Measurements from ENCODE around the gene UTP11.

UTP11 gene

DNA sequence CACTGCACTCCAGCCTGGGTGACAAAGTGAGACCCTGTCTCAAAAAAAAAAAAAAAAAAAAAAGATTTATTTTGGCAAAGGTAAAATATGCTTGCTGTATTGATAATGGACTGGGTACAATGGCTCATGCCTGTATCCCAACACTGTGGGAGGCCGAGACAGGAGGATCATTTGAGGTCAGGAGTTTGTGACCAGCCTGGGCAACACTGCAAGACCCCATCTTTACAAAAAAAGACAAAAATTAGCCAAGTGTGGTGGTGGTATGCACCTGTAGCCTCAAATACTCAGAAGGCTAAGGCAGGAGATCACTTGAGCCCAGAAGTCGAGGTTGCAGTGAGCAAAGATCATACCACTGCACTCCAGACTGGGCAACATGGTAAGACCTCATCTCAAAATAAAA is 29.0 kb upstream of the UTP11 start:
- TF ChIP-seq, protein P1, sequence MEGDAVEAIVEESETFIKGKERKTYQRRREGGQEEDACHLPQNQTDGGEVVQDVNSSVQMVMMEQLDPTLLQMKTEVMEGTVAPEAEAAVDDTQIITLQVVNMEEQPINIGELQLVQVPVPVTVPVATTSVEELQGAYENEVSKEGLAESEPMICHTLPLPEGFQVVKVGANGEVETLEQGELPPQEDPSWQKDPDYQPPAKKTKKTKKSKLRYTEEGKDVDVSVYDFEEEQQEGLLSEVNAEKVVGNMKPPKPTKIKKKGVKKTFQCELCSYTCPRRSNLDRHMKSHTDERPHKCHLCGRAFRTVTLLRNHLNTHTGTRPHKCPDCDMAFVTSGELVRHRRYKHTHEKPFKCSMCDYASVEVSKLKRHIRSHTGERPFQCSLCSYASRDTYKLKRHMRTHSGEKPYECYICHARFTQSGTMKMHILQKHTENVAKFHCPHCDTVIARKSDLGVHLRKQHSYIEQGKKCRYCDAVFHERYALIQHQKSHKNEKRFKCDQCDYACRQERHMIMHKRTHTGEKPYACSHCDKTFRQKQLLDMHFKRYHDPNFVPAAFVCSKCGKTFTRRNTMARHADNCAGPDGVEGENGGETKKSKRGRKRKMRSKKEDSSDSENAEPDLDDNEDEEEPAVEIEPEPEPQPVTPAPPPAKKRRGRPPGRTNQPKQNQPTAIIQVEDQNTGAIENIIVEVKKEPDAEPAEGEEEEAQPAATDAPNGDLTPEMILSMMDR (IDR thresholded peaks at IDR 0.05; ENCODE audit: low read depth, low read length): no peak

DNA sequence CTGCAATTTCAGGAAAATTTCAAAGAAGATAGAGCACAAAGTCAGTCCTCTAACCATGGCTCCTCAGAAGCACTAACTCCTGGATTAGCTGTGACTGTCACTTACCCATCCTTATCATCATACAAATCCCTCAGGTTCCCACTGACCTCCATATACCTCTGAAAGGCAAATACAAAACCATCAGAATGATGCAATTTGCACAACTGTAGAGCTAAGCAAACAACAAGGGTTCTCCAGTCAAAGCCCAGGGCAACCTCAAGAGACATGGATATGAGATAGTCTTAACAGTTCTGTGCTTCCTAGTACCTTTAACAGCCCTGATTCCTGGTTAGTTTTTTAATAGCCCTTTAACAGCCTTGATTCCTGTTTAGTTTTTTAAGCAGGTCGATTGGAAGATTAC is 24.9 kb upstream of the UTP11 start:
- H3K27ac ChIP-seq: no peak overlapping the region
- no peaks in the 10 kb centered on the region for H3K9me3 ChIP-seq (ENCODE audit: severe bottlenecking)
- no peak for DNase-seq
- peaks cover 56% of the 10 kb centered on the region for H3K36me3 ChIP-seq
- no peak overlapping the region for H3K4me3 ChIP-seq (ENCODE audit: low read depth, low read length)
- no peaks in the 10 kb centered on the region for H3K27me3 ChIP-seq (ENCODE audit: insufficient read depth, low read depth, severe bottlenecking)
- TF ChIP-seq, protein P1 (IDR thresholded peaks at IDR 0.05; ENCODE audit: low read depth, low read length): no peak

More for the DNA sequence above, 29.0 kb upstream of the UTP11 start:
- no peaks in the 10 kb centered on the region for H3K9me3 ChIP-seq (ENCODE audit: severe bottlenecking)
- peaks cover 90% of the 10 kb centered on the region for H3K36me3 ChIP-seq
- no peak overlapping the region for H3K4me3 ChIP-seq (ENCODE audit: low read depth, low read length)
- no peaks in the 10 kb centered on the region for H3K27me3 ChIP-seq (ENCODE audit: insufficient read depth, low read depth, severe bottlenecking)
- H3K27ac ChIP-seq: no peak overlapping the region
- no peak for DNase-seq

DNA sequence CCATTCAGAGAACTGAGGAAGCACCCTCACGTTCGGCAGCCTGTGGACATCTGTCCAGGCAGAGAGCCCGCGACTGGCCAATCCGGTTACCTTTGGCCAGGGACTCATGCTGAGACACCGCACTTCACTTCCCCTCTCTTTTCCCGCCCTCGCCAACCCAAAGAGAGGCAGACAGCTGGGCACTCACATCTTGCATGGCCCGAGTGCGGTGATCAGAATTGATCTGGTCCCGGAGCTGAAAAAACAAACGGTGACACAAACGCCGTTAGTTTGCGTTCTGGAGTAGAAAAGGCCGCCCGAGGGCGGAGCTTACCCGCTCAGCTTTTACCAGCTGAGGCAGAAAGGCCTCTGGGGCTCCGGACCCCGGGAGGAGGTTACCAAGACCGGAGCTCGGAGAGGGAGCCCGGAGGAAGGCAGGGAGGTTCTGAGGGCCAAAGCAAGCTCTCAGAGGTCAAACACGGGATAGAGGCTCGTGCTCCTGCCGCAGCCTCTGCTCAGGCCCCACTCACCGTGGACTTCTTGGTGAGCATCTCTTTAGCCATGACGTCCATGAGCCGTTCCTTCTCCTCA is 23.1 kb upstream of the UTP11 start:
- peak; percentile 56 for DNase-seq
- Histone ChIP-seq H3K4me3 (ENCODE audit: low read depth, low read length) (peak overlapping the region; percentile 71), H3K36me3 (peaks cover 40% of the 10 kb centered on the region), H3K27ac (peak overlapping the region; percentile 91), H3K27me3 (ENCODE audit: insufficient read depth, low read depth, severe bottlenecking) (no peaks in the 10 kb centered on the region), H3K9me3 (ENCODE audit: severe bottlenecking) (no peaks in the 10 kb centered on the region)
- TF ChIP-seq, protein P1 (IDR thresholded peaks at IDR 0.05; ENCODE audit: low read depth, low read length): no peak

DNA sequence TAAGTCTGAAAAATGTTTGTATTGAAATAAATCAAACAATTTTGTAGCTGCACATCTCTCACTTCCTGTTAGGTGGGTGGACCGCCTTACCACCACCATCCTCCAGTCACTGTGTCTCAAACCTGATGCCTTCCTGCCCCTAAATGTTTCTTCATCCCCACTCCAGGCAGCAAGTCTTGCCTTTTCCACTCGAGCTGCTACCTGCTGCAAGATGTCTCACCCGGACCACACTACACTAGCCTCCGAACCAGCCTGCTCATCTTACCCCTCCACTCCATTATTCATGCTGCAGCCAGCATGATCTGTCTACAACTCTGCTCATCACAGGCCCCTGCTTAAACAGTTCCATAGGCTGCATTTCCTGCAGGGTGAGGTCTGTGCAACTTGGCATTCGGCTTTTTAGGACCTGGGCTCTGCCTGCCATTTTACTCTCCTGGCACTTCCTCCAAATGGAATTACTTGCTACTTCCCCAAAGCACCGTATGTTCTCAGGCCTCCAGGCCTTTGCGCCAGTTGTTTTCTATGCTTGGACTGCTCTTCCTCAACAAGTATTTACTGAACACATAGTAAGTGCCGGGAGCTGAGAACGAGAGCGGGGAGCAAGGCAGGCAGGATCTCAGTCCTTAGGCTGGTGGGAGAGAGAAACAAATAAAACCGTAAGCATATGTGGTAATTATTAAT is 17.5 kb upstream of the UTP11 start:
- DNase-seq: no peak
- H3K4me3 ChIP-seq (ENCODE audit: low read depth, low read length): no peak overlapping the region
- TF ChIP-seq, protein P1 (IDR thresholded peaks at IDR 0.05; ENCODE audit: low read depth, low read length): no peak
- H3K27ac ChIP-seq: no peak overlapping the region
- H3K9me3 ChIP-seq (ENCODE audit: severe bottlenecking): no peaks in the 10 kb centered on the region
- no peaks in the 10 kb centered on the region for H3K27me3 ChIP-seq (ENCODE audit: insufficient read depth, low read depth, severe bottlenecking)
- no peaks in the 10 kb centered on the region; the same call in 1 of the 2 replicates for H3K36me3 ChIP-seq

DNA sequence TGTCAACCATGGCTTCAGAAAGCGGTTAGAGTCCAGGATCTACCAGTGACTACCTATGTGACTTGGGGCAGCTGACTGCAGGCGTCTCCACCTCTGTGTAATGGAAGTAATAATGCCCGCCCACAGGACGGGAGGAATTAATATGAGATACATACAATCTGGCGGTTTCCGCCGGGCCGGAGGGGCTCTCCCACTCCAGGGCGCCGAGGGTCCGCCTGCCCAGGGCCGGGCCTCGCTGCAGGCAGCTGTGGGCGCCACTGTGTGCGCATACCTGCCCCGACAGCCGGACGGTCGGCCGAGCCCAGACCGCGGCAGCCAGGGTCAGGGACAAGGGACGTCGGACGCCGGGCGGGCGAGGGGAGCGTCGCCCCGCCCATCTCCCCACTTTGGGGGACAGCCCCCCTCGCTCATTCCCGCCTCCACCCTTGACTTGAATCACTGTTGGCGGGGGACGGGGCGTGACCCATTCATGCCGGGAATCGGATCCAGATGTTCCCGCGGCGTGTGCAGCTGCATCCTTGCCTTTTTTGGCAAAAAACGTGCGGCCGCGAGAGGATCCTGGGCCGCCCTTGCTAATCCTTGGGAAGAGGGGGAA is 16.7 kb upstream of the UTP11 start:
- no peaks in the 10 kb centered on the region; the same call in 1 of the 2 replicates for H3K36me3 ChIP-seq
- no peak for DNase-seq
- no peak overlapping the region for H3K4me3 ChIP-seq (ENCODE audit: low read depth, low read length)
- no peak overlapping the region for H3K27ac ChIP-seq
- H3K9me3 ChIP-seq (ENCODE audit: severe bottlenecking): no peaks in the 10 kb centered on the region
- no peaks in the 10 kb centered on the region for H3K27me3 ChIP-seq (ENCODE audit: insufficient read depth, low read depth, severe bottlenecking)
- TF ChIP-seq, protein P1 (IDR thresholded peaks at IDR 0.05; ENCODE audit: low read depth, low read length): no peak
